IPS-20b (cell line): ENCODE results near the gene SPON1.

ENCODE experiments used
- H3K27ac ChIP-seq: one replicate; pipeline ENCODE4 v1.5.1; 2013; ENCODE audit warnings: low read length
- H3K27me3 ChIP-seq: 2 replicates; pipeline ENCODE4 v1.6.1; 2013; ENCODE audit warnings: mild to moderate bottlenecking, low read length, inconsistent platforms; ENCODE audit not compliant: insufficient read depth
- H3K36me3 ChIP-seq: 2 replicates; pipeline ENCODE4 v1.6.1; 2013; ENCODE audit warnings: low read depth, mild to moderate bottlenecking, inconsistent platforms, low read length, moderate library complexity; ENCODE audit not compliant: insufficient read depth
- H3K4me1 ChIP-seq: 2 replicates; pipeline ENCODE4 v1.6.1; 2013; ENCODE audit warnings: mild to moderate bottlenecking, control low read depth, inconsistent platforms, low read length, moderate library complexity; ENCODE audit not compliant: insufficient read depth
- H3K4me3 ChIP-seq: 2 replicates; pipeline ENCODE4 v1.5.1; 2013; ENCODE audit warnings: mild to moderate bottlenecking, low read length, inconsistent platforms
- H3K9ac ChIP-seq: 2 replicates; pipeline ENCODE4 v1.6.1; 2013; ENCODE audit warnings: low read depth, mild to moderate bottlenecking, inconsistent platforms, low read length, moderate library complexity
- H3K9me3 ChIP-seq: 2 replicates; pipeline ENCODE4 v1.6.1; 2013; ENCODE audit warnings: mild to moderate bottlenecking, low read depth, low read length, inconsistent platforms; ENCODE audit not compliant: insufficient read depth

SPON1 gene

DNA sequence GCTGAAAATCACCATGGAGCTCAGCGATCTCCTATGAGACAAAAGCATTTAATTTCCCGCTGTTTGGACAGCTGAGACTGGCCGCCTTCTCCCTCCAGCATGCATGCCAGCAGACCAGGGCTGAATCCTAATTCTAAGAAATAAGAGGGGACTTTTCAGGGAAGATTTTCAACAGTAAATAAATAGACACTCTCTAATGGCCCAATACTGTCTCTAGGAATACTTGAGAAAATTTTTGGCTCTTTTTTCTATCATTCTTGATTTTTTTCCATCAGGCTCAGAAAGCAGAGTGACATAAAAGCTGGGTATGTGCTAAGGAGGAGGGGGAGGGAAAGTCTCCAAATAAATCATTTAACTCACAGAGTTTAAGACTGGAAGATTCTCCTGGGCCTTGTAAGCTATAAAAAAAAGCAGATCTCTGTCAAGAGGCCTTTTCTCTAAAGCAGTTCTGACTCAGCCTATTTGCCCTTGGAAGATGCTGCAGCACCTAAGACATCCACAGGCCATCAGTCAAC lies 17.6 kb upstream of the SPON1 start:
- Histone ChIP-seq H3K9ac (no peak overlapping the region), H3K4me1 (no peaks in the 10 kb centered on the region), H3K27ac (no peak overlapping the region), H3K36me3 (no peaks in the 10 kb centered on the region), H3K9me3 (no peaks in the 10 kb centered on the region), H3K27me3 (no peaks in the 10 kb centered on the region), H3K4me3 (no peak overlapping the region)

DNA sequence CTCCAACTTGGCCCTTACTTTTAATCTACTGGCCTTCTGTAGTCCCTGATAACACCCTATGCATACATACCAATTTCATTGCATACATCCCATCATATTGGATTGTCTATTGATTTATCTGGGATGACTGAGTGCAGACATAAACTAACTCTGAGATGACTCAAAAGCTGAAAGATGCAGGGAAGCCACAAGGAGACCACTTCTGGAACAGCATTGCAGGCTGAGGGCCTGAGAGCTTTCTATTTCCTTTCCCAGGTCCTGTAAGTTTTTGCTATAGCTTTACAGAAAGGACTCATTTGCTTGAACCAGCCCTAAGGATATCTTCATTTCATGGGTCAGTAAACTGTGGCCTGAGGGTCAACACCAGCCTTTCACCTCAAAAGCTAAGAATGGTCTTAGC lies 15.1 kb upstream of the SPON1 start:
- H3K27ac ChIP-seq = no peak overlapping the region
- no peak overlapping the region for H3K9ac ChIP-seq
- no peaks in the 10 kb centered on the region for H3K4me1 ChIP-seq
- no peaks in the 10 kb centered on the region for H3K27me3 ChIP-seq
- no peaks in the 10 kb centered on the region for H3K36me3 ChIP-seq
- H3K4me3 ChIP-seq = no peak overlapping the region
- H3K9me3 ChIP-seq = no peaks in the 10 kb centered on the region

DNA sequence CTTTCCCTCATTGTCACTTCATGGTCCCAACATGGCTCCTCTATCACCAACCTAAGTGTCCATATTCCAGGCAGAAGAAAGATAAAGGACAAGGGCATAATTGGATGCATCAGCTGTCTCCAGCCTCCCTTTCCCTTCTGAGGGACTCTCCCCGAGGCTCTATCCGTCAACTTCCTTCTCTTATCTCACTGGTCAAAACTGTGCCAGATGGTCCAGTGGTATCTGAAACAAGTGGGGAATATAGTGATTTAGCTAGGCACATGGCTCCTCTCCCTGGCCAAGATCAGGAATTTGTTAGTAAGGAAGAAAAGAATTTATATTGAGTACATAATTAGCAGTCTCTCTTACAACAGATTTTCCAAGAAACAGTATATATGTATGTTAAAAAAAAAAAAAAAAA lies 12.6 kb upstream of the SPON1 start:
- no peaks in the 10 kb centered on the region for H3K9me3 ChIP-seq
- no peaks in the 10 kb centered on the region for H3K27me3 ChIP-seq
- no peak overlapping the region for H3K4me3 ChIP-seq
- H3K4me1 ChIP-seq = no peaks in the 10 kb centered on the region
- H3K9ac ChIP-seq = no peak overlapping the region
- H3K27ac ChIP-seq = no peak overlapping the region
- H3K36me3 ChIP-seq = no peaks in the 10 kb centered on the region

DNA sequence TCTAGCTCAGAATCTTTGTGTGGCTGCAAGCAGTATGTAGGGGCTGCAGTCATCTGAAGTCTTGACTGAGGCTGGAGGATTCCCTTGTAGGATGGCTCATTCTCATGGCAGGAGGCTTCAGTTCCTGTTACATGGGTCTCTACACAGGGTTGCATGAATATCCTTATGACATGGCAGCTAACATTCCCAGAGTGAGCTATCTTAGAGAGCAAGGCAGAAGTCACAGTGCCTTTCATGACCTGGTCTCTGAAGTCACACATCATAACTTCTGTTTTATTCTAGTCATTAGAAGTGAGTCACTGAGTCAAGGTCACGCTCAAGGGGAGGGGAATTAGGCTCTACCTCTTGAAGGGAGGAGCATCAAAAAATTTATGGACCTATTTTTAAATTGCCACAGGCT lies 10.3 kb upstream of the SPON1 start:
- Histone ChIP-seq H3K4me3 (no peak overlapping the region), H3K27me3 (no peaks in the 10 kb centered on the region), H3K27ac (no peak overlapping the region), H3K9me3 (no peaks in the 10 kb centered on the region), H3K36me3 (no peaks in the 10 kb centered on the region), H3K9ac (no peak overlapping the region), H3K4me1 (peaks cover 6% of the 10 kb centered on the region)

DNA sequence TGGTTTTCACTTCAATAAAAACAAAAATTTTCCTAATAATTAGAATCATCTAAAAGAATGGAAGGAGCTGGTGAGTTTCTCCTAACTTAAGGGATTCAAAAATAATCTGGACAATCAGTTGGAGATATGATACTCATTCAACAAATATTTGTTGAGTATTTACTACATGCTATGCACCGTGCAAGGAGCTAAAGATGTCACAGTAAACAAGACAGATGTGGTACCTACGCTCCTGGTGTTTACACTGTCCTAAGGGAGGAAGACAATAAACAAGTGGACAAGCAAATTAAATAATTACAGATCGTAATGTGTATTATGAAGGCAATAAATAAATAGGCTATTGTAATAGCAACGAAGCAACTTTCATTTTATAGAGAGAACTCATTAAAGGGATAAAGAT lies 9.9 kb upstream of the SPON1 start:
- Histone ChIP-seq H3K27me3 (no peaks in the 10 kb centered on the region), H3K9me3 (no peaks in the 10 kb centered on the region), H3K27ac (no peak overlapping the region), H3K36me3 (no peaks in the 10 kb centered on the region), H3K9ac (no peak overlapping the region), H3K4me3 (no peak overlapping the region), H3K4me1 (peaks cover 6% of the 10 kb centered on the region)

DNA sequence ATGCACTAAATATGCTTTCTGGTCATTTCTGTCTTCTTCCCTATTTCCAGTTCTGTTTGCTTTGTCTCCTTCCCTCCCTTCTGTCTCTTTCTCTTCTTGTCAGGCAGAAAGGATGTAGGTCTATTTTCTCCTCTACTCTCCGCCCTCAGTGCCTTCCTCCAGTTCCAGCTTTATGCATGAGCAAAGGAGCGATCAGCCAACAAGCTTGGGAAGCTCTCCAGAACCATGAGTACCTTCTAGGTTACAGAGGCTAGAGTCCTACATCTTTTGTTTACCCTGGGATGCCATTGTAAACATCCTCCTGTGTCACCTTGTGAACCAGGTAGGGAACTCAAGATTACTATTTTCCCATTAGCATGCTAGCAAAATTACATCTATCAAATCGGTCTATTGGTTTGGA lies 7.9 kb upstream of the SPON1 start:
- Histone ChIP-seq H3K27ac (no peak overlapping the region), H3K9ac (no peak overlapping the region), H3K27me3 (peaks cover 18% of the 10 kb centered on the region), H3K9me3 (no peaks in the 10 kb centered on the region), H3K4me1 (peaks cover 6% of the 10 kb centered on the region), H3K36me3 (no peaks in the 10 kb centered on the region), H3K4me3 (no peak overlapping the region)

DNA sequence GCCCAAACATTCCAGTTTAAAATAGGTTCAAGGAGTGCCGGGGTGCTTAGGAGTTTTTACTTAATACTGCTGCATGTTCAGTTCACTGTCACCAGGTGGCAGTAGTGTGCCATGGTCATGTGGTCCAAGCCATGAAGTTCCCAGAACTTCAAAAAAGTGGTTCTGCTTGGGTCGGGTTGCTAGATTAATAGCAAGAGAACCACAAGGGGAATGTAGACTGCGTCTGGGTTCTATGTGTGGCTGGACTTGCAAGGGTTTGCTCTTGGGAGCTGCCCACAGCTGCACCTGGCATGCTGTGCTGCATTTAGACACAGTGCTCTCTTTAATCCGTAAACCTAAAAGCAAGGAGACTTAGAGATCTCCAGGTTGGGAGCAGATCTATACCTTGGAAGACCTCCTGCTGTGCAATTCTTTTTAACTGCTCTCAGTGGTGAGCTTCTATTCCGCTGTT lies 6.5 kb upstream of the SPON1 start:
- Histone ChIP-seq H3K27me3 (peaks cover 32% of the 10 kb centered on the region), H3K9me3 (no peaks in the 10 kb centered on the region)

DNA sequence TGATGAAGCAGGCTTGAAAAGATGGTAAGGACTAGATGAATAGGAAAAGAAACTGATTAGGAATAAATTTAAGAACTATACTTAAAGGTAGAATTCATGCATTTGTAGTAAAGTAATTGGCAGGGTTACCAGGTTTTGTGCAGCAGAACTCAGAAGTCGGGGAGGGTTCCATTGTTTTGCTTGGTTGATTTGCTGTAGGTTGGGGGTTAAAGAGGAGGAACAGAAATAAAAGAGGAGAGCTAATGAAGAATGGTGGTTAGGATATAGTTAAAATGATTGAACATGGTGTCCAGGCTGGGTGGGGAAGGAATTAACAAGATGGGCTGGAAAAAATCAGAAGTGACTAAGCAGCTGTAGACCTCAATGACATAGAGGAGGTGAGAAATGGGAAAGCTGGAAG lies 5.5 kb upstream of the SPON1 start:
- Histone ChIP-seq H3K27me3 (peaks cover 42% of the 10 kb centered on the region), H3K27ac (no peak overlapping the region), H3K9me3 (no peaks in the 10 kb centered on the region), H3K4me3 (no peak overlapping the region), H3K9ac (no peak overlapping the region), H3K4me1 (peaks cover 6% of the 10 kb centered on the region), H3K36me3 (no peaks in the 10 kb centered on the region)

More for the DNA sequence above, 6.5 kb upstream of the SPON1 start:
- no peak overlapping the region for H3K4me3 ChIP-seq
- H3K27ac ChIP-seq = no peak overlapping the region
- H3K4me1 ChIP-seq = peaks cover 6% of the 10 kb centered on the region
- no peaks in the 10 kb centered on the region for H3K36me3 ChIP-seq
- H3K9ac ChIP-seq = no peak overlapping the region

DNA sequence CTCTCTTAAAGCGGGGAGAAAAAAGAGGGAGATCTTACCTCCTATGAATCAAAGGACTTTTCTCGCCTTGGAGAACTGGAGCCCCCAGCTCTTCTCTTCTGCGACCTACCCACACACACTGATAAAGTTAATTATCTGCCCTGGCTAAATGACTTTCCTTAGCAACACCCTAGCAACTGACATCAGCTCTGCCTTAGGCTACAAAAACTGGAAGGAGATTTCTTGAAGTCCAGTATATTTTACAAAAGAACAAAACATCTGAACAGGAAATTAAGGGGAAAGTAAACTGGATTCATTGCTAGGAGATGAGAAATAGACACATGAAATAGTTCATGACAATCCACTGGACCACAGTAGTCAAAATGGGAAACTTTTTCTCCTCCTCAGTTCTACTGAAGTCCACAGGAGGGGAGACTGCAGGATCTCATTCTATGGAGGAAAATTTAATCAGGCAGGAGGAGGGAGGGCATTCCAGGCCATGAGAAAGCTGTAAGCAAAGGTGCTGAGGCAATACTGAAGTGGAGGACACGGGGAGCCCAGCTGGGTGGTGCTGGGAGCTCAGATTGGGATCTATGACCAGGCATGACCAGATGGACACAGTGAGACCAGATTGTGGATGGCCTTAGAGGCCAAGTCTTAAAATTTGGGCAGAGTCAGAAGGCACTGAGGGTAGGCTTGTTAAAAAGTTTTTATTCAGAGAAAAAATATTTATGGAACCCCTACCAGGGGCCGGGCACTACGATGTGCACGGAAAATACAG lies 3.7 kb upstream of the SPON1 start:
- H3K27me3 ChIP-seq = peaks cover 60% of the 10 kb centered on the region

DNA sequence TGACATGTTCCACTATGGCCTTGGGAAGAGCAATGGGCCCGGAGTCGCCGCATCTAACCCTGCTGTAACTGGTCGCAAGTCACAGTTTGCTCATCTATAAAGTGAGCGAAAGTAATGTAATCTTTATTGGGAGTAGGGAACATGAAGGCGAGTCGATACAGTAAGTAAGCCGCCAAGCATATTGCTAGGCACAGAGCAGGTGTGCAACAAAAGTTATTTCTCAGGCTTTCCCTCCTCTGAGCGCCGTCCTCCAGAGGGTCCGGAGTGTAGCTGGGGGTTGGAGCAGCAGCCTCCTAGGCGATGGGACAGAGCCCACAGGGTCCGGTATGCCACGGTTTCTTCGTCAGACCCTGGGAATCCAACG lies 343 bp upstream of the SPON1 start:
- H3K9me3 ChIP-seq = no peaks in the 10 kb centered on the region
- peaks cover 94% of the 10 kb centered on the region for H3K27me3 ChIP-seq
- H3K36me3 ChIP-seq = no peaks in the 10 kb centered on the region
- peak overlapping the region; percentile 68 for H3K4me3 ChIP-seq
- peaks cover 23% of the 10 kb centered on the region for H3K4me1 ChIP-seq
- no peak overlapping the region for H3K27ac ChIP-seq
- peak overlapping the region; percentile 10; the same call in 1 of the 2 replicates for H3K9ac ChIP-seq

More for the DNA sequence above, 3.7 kb upstream of the SPON1 start:
- Histone ChIP-seq H3K4me1 (peaks cover 6% of the 10 kb centered on the region), H3K36me3 (no peaks in the 10 kb centered on the region), H3K9me3 (no peaks in the 10 kb centered on the region), H3K4me3 (no peak overlapping the region), H3K9ac (no peak overlapping the region), H3K27ac (no peak overlapping the region)

DNA sequence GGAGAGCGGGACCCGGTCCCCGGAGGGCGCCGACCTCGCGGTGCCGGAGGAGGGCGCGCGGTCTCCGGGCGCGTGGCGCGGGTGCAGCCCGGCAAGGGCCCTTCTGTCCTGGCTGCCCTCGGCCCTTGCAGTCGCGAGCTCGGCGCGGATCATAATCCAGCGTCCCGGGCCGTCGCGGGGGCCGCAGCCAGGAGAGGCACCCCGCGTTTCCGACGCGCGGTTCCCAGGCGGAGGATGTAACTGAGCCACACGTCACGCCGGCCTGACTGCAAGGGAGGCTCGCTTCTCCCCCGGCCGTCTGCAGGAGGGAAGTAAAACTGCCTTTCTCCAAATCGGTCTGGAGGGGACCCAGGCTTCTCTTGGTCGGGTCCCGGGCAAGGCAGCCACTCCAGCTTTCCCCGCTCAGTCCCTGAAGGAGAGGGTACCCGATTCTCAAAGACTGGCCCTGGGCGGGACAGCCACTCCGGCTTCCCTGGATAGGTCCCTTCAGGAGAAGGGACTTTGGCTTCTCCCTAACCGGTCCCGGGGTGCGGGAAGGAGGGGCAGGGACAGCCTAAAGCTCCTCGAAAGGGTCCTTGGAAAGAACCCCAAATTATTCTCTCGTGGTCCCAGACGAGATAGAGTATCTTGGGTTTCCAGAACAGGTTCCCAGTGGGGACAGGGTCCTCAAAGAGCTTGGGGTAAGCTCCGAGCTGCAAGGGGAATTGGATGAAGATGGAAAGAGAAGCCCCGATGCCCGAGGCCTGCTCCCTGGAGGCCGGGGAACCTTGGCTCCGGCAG lies 836 bp downstream of the SPON1 start:
- H3K27me3 ChIP-seq = peaks cover 91% of the 10 kb centered on the region
- H3K4me3 ChIP-seq = peak overlapping the region; percentile 68
- H3K36me3 ChIP-seq = no peaks in the 10 kb centered on the region
- peak overlapping the region; percentile 10; the same call in 1 of the 2 replicates for H3K9ac ChIP-seq
- no peak overlapping the region for H3K27ac ChIP-seq
- peaks cover 23% of the 10 kb centered on the region for H3K4me1 ChIP-seq
- H3K9me3 ChIP-seq = no peaks in the 10 kb centered on the region
